Daoy (cell line): ENCODE results near the gene GJD3. TPM values are rescaled to one million over a fixed set of nuclear protein-coding genes. Genes with fewer than 3 reads are reported as not detected.

Source experiments
- DNase-seq: peaks from one replicate; pipeline ENCODE4 v3.0.0-alpha.2; 2015; ENCODE audit warnings: low read depth
- total RNA-seq: library from RNA; depleted of rRNA; stranded (reverse); fragments of >200 nt; shearing (Covaris generic); gene quantifications from 2 replicates; pipeline ENCODE4 v1.2.3, GENCODE V29; 2014

The GJD3 gene
- total RNA-seq, 1 experiment from 2014 or later: not detected

GRCh38 chr17:40340327-40340726 is 24.2 kb downstream of the GJD3 start:
- no peak for DNase-seq

DNA sequence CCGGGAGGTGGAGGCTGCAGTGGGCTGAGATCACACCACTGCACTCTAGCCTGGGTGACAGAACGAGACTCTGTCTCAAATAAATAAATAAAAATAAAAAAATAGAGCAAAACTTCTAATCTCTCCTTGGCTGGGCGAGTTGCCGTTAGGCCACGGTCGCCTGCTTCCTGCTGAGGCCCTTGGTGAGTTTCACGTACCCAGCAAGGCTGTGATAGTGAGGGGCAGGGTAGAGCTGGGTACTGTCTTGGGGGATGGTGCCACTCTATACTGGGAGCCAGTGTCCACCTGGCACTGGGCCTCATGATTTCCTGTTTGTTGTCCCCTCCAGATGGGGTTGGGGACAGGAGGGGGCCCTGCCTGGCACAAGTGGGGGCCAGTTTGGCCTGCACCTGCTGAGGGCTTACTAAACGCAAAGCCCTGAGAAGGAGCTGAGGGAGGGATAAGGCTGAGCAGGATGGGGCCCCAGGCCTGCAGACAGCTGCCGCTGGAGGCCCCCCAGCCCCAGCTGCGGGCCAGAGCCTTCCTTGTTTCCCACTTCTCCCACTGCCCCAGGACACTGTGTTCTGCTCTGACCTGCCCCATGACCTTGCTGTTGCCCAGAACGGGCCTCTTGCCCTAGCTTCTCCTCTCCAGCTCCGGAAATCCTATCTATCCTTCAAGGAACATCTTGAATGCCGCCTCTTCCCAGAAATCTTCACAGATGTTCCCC is 25.4 kb downstream of the GJD3 start:
- DNase-seq: no peak

DNA sequence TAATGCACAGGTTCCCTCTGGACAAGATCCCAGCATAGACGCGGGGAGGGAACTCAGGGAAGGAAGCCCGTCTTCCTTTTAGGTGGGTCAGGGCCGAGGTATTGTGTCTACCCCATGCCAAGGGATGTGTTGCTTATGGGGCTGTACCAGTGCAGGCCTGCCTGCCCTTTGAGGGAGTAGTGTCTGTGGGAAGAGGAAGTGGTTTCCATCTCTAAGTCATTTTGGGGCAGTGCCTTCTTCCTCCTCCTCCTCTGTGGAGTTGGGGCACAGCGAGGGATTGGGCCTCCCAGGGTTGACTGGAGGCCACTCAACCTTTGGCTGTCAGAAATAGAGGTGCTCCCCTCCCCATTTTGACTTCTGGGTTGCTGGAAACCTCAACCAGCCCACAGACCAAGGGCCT is 26.5 kb downstream of the GJD3 start:
- DNase-seq: no peak

DNA sequence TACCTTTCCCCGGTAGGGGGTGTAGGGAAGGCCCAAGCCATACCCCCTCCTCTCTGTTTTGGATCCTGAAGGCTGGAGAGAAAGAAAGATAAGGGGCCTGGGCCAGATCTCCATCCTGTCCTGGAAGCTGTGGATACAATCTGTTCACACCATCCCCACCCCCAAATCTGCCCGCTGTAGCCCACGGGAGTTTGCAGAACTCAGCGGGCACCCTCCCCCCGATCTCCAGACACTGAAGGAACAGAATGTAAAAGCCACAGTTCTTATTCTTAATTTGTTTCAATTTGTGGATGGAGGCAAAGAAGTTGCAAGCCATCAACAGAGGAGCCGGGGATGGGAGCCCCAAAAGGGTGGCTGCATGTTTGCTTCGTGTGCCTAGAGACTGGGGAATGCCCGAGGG is 27.2 kb downstream of the GJD3 start:
- DNase-seq: no peak

- DNase-seq: no peak
Observed at GRCh38 chr17:40335620-40336019, 28.9 kb downstream of the GJD3 start.

- no peak for DNase-seq
Observed at GRCh38 chr17:40333781-40334448, 30.6 kb downstream of the GJD3 start.

GRCh38 chr17:40331743-40332641 is 32.5 kb downstream of the GJD3 start:
- peak; percentile 59 for DNase-seq

DNA sequence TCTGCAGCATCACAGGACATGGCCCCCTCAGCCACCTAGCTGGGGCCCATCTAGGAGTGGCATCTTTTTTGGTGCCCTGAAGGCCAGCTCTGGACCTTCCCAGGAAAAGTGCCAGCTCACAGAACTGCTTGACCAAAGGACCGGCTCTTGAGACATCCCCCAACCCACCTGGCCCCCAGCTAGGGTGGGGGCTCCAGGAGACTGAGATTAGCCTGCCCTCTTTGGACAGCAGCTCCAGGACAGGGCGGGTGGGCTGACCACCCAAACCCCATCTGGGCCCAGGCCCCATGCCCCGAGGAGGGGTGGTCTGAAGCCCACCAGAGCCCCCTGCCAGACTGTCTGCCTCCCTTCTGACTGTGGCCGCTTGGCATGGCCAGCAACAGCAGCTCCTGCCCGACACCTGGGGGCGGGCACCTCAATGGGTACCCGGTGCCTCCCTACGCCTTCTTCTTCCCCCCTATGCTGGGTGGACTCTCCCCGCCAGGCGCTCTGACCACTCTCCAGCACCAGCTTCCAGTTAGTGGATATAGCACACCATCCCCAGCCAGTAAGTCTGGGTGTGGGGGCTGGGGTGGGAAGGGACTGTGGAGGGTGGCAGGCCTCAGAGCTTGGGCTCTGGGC is 33.6 kb downstream of the GJD3 start:
- DNase-seq: no peak

- DNase-seq: no peak
Observed at GRCh38 chr17:40329839-40330794, 34.4 kb downstream of the GJD3 start.

DNA sequence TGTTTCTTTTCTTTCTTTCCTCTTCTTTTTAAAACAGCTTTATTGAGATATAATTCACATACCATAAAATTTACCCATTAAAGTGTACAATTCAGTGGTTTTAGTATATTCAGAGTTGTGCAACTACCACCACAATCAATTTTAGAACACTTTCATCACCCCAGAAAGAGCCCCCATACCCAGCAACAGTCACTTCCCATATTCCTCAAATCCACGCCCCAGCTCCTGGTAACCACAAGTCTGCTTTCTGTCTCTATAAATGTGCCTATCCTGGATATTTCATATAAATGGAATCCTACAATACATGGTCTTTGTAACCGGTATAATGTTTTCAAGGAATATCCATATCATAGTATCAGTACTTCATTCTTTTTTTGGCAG is 36.2 kb downstream of the GJD3 start:
- no peak for DNase-seq

DNA sequence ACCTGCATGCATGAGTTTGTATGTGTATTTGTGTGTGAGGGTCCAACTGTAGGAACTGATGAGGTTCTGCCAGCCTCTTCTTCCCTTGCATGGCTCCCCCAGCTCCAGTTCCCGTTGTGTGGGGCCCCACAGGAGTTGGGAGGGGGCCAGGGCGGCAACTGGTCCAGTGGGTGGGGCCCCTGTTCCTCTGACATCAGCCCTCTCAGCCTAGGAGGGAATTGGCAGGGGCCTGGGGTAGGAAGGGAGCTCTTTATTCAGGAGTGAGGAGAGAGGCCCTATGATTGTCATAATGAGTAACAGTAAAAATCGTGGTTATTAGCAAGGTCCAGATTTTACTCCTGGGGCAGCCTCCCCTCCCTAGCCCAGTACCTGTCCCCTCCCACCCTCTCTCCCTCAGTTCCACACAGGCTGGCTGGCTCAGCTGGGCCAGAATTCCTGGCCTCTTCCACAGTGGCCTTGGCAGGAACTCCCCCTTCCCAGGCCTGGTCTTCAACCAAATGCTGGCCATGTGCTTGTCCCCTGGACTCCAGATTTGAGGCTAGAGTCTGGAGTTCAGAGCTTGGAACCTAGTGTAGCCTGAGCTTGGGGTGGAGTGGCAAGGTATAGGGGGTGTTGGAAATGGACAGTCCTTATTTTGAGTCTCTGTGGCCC is 36.7 kb downstream of the GJD3 start:
- DNase-seq: no peak

GRCh38 chr17:40327244-40327729 is 37.2 kb downstream of the GJD3 start:
- DNase-seq: no peak

GRCh38 chr17:40326832-40327199 is 37.7 kb downstream of the GJD3 start:
- no peak for DNase-seq

- DNase-seq: no peak
Observed at GRCh38 chr17:40326014-40326831, 38.3 kb downstream of the GJD3 start.

- DNase-seq: no peak
Observed at GRCh38 chr17:40325156-40326013, 39.2 kb downstream of the GJD3 start.

GRCh38 chr17:40323391-40324381 is 40.9 kb downstream of the GJD3 start:
- DNase-seq: peak; percentile 64
